GM23338 (cell line): ENCODE data around the gene AGAP1. TPM values are rescaled to one million over a fixed set of nuclear protein-coding genes. Genes with fewer than 3 reads are reported as not detected.

Experiments used
- ATAC-seq: fragments of 200-7000 bp; cut with Tn5 transposase; 3 replicates; pipeline ENCODE4 v1.9.1; 2020
- DNase-seq: peaks from one replicate; pipeline ENCODE4 v3.0.0-alpha.2; 2015; ENCODE audit warnings: low spot score
- H2AFZ ChIP-seq: fragments of 200-600 bp; sonication (generic); 2 replicates; pipeline ENCODE4 v1.8.0; 2016; ENCODE audit warnings: antibody characterized with exemption, mild to moderate bottlenecking, moderate library complexity
- H3F3A ChIP-seq: fragments of 200-600 bp; sonication (generic); replicated peaks from 2 replicates; pipeline ENCODE4 v1.8.0; 2017; ENCODE audit warnings: antibody characterized with exemption, mixed run types, low read depth
- H3K27ac ChIP-seq: fragments of 200-600 bp; sonication (generic); 2 replicates; pipeline ENCODE4 v1.6.1; 2016; ENCODE audit warnings: low read depth
- H3K27me3 ChIP-seq: fragments of 200-600 bp; sonication (generic); 2 replicates; pipeline ENCODE4 v1.8.0; 2016; ENCODE audit warnings: mild to moderate bottlenecking, mixed run types, moderate library complexity; ENCODE audit not compliant: insufficient read depth
- H3K36me3 ChIP-seq: fragments of 200-600 bp; sonication (generic); 2 replicates; pipeline ENCODE4 v1.8.0; 2016; ENCODE audit warnings: mild to moderate bottlenecking; ENCODE audit not compliant: insufficient read depth
- H3K4me1 ChIP-seq: fragments of 200-600 bp; sonication (generic); 2 replicates; pipeline ENCODE4 v1.8.0; 2016; ENCODE audit warnings: mild to moderate bottlenecking, moderate library complexity; ENCODE audit not compliant: insufficient read depth
- H3K4me2 ChIP-seq: fragments of 200-600 bp; sonication (generic); 2 replicates; pipeline ENCODE4 v1.7.1; 2017; ENCODE audit warnings: mixed run types
- H3K4me3 ChIP-seq: fragments of 200-600 bp; sonication (generic); 2 replicates; pipeline ENCODE4 v1.6.1; 2016; ENCODE audit warnings: mixed run types
- H3K79me2 ChIP-seq: fragments of 200-600 bp; sonication (generic); replicated peaks from 2 replicates; pipeline ENCODE4 v1.8.0; 2017; ENCODE audit warnings: mild to moderate bottlenecking; ENCODE audit not compliant: insufficient read depth
- H3K9me2 ChIP-seq: fragments of 200-600 bp; sonication (generic); 2 replicates; pipeline ENCODE4 v1.8.0; 2017; ENCODE audit not compliant: insufficient read depth
- H4K20me1 ChIP-seq: fragments of 200-600 bp; sonication (generic); replicated peaks from 2 replicates; pipeline ENCODE4 v1.8.0; 2017; ENCODE audit warnings: mild to moderate bottlenecking; ENCODE audit not compliant: insufficient read depth
- H3K27ac Mint-ChIP-seq: 2 replicates; pipeline ENCODE4 v1.8.0; 2020; ENCODE audit warnings: inconsistent platforms, mild to moderate bottlenecking, moderate library complexity, mixed read lengths
- H3K27me3 Mint-ChIP-seq: 3 replicates; pipeline ENCODE4 v1.8.0; 2022; ENCODE audit warnings: low read depth, mild to moderate bottlenecking, moderate library complexity, mixed read lengths, inconsistent platforms; ENCODE audit not compliant: insufficient read depth, poor library complexity
- H3K36me3 Mint-ChIP-seq: 3 replicates; pipeline ENCODE4 v1.8.0; 2021; ENCODE audit warnings: low read depth, mild to moderate bottlenecking, inconsistent platforms, moderate library complexity, mixed read lengths
- H3K4me1 Mint-ChIP-seq: 3 replicates; pipeline ENCODE4 v1.8.0; 2020; ENCODE audit warnings: mild to moderate bottlenecking, inconsistent platforms, mixed read lengths
- H3K4me3 Mint-ChIP-seq: 3 replicates; pipeline ENCODE4 v1.8.0; 2021; ENCODE audit warnings: moderate library complexity, mild to moderate bottlenecking, inconsistent platforms, mixed read lengths
- H3K9me3 Mint-ChIP-seq: 3 replicates; pipeline ENCODE4 v1.8.0; 2020; ENCODE audit warnings: moderate library complexity, mild to moderate bottlenecking, inconsistent platforms, mixed read lengths
- CREB1 ChIP-seq: fragments of 250-450 bp; sonication (Bioruptor Pico); IDR thresholded peaks from 2 replicates; pipeline ENCODE4 v1.5.0; 2020; ENCODE audit warnings: low read depth, mild to moderate bottlenecking, moderate library complexity
- CTCF ChIP-seq, 2 experiments: fragments of 200-600 bp in 1 of 2; sonication (generic) in 1 of 2; conservative IDR thresholded peaks; 2 replicates each; pipeline versions ENCODE4 v1.5.1 to v1.6.1; 2016 to 2017; ENCODE audit warnings: antibody characterized with exemption in 2 of 2, low read depth in 2 of 2, mild to moderate bottlenecking in 2 of 2, moderate library complexity in 1 of 2
- EZH2 ChIP-seq: fragments of 200-600 bp; sonication (generic); IDR thresholded peaks from one replicate; pipeline ENCODE4 v1.8.0; 2017; ENCODE audit warnings: antibody characterized with exemption, mild to moderate bottlenecking, low read depth; ENCODE audit not compliant: unreplicated experiment
- EZH2phosphoT487 ChIP-seq: fragments of 200-600 bp; sonication (generic); IDR thresholded peaks from one replicate; pipeline ENCODE4 v1.8.1; 2018; ENCODE audit warnings: antibody characterized with exemption; ENCODE audit not compliant: unreplicated experiment
- JUNB ChIP-seq: IDR thresholded peaks from one replicate; pipeline ENCODE4 v1.6.1; 2016; ENCODE audit warnings: antibody characterized with exemption; ENCODE audit not compliant: unreplicated experiment
- NANOG ChIP-seq: IDR thresholded peaks from 2 replicates; pipeline ENCODE4 v1.6.1; 2016; ENCODE audit warnings: antibody characterized with exemption, borderline replicate concordance
- POLR2AphosphoS5 ChIP-seq: IDR thresholded peaks from 2 replicates; pipeline ENCODE4 v1.6.1; 2016; ENCODE audit warnings: antibody characterized with exemption, low read depth
- REST ChIP-seq: IDR thresholded peaks from one replicate; pipeline ENCODE4 v1.6.1; 2018; ENCODE audit warnings: antibody characterized with exemption; ENCODE audit not compliant: unreplicated experiment
- STAT1 ChIP-seq: IDR thresholded peaks from one replicate; pipeline ENCODE4 v1.6.1; 2016; ENCODE audit warnings: antibody characterized with exemption; ENCODE audit not compliant: unreplicated experiment
- ZNF114 ChIP-seq: fragments of 250-450 bp; sonication (Bioruptor Pico); IDR thresholded peaks from 2 replicates; pipeline ENCODE4 v1.5.0; 2020; ENCODE audit warnings: mild to moderate bottlenecking, moderate library complexity
- ZNF331 ChIP-seq: fragments of 250-450 bp; sonication (Bioruptor Pico); IDR thresholded peaks from 2 replicates; pipeline ENCODE4 v1.5.0; 2020; ENCODE audit warnings: low read depth, mild to moderate bottlenecking, moderate library complexity
- polyA plus RNA-seq: library from polyadenylated mRNA; unstranded; fragments of >200 nt; fragmentation: Nextera tagmentation; extraction: Ambion mirVana; gene quantifications from 2 replicates; pipeline ENCODE4 v1.2.1, GENCODE V29; 2016
- total RNA-seq: library from RNA; depleted of rRNA; stranded (reverse); fragments of >200 nt; shearing (Covaris generic); gene quantifications from 2 replicates; pipeline ENCODE4 v1.2.3, GENCODE V29; 2014
- TF ChIP-seq, protein P1 (sequence below): fragments of 250-450 bp; sonication (Bioruptor Pico); IDR thresholded peaks from 2 replicates; pipeline ENCODE4 v1.5.0; 2020; ENCODE audit warnings: mild to moderate bottlenecking, moderate library complexity
- TF ChIP-seq, protein P2 (sequence below): IDR thresholded peaks from 2 replicates; pipeline ENCODE4 v1.6.1; 2016; ENCODE audit warnings: antibody characterized with exemption

AGAP1 gene
- total and polyA plus RNA-seq, 2 experiments from 2014 or later: 13.3 to 27.9 TPM

DNA sequence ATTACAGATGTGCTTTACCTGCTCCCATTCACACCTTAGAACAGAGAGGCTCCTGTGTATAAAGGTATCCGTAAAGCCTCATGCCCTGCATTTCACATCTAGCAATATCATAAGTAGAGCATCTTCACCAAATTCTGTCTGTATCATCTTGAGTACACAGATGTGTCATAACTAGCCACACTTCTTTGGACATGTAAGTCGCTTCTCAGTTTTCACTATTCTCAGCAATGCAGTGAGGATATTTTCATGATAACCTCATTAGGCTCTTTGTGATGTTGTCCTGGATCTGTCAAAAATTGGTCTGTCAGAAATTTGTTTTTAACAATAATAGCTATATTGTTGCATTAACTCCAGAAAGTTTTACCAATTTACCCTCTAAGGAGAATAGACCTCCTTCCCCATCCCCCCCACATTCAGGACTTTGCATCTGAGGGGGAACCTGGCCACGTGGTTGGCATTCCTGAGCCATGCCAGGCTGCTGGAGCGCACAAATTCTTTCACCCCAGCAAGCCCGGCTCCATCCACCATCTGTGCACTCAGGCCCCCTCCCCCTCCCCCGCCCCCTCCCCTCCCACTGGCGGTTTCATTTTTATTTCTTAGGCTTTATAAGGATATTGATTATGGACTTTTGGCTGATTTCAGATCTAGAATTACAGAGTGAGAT lies 34.1 kb downstream of the AGAP1 start:
- Histone ChIP-seq H4K20me1 (peaks cover 31% of the 10 kb centered on the region), H3F3A (no peaks in the 10 kb centered on the region), H3K36me3 (no peaks in the 10 kb centered on the region; the same call in 1 of the 2 replicates), H3K27me3 (no peaks in the 10 kb centered on the region), H3K4me2 (peak overlapping the region; percentile 64), H2AFZ (no peak overlapping the region), H3K79me2 (peaks cover 86% of the 10 kb centered on the region), H3K4me1 (peaks cover 20% of the 10 kb centered on the region), H3K9me2 (no peaks in the 10 kb centered on the region), H3K27ac (no peak overlapping the region), H3K4me3 (no peak overlapping the region)
- no peak overlapping the region for H3K4me3 Mint-ChIP-seq
- H3K9me3 Mint-ChIP-seq: peaks cover 12% of the 10 kb centered on the region; the same call in 2 of the 3 replicates
- no peak for TF ChIP-seq JUNB
- no peak for TF ChIP-seq NANOG
- no peak for TF ChIP-seq ZNF114
- no peak for TF ChIP-seq REST
- no peak for TF ChIP-seq CREB1 (CRISPR knock-in tag)
- TF ChIP-seq, protein P1, sequence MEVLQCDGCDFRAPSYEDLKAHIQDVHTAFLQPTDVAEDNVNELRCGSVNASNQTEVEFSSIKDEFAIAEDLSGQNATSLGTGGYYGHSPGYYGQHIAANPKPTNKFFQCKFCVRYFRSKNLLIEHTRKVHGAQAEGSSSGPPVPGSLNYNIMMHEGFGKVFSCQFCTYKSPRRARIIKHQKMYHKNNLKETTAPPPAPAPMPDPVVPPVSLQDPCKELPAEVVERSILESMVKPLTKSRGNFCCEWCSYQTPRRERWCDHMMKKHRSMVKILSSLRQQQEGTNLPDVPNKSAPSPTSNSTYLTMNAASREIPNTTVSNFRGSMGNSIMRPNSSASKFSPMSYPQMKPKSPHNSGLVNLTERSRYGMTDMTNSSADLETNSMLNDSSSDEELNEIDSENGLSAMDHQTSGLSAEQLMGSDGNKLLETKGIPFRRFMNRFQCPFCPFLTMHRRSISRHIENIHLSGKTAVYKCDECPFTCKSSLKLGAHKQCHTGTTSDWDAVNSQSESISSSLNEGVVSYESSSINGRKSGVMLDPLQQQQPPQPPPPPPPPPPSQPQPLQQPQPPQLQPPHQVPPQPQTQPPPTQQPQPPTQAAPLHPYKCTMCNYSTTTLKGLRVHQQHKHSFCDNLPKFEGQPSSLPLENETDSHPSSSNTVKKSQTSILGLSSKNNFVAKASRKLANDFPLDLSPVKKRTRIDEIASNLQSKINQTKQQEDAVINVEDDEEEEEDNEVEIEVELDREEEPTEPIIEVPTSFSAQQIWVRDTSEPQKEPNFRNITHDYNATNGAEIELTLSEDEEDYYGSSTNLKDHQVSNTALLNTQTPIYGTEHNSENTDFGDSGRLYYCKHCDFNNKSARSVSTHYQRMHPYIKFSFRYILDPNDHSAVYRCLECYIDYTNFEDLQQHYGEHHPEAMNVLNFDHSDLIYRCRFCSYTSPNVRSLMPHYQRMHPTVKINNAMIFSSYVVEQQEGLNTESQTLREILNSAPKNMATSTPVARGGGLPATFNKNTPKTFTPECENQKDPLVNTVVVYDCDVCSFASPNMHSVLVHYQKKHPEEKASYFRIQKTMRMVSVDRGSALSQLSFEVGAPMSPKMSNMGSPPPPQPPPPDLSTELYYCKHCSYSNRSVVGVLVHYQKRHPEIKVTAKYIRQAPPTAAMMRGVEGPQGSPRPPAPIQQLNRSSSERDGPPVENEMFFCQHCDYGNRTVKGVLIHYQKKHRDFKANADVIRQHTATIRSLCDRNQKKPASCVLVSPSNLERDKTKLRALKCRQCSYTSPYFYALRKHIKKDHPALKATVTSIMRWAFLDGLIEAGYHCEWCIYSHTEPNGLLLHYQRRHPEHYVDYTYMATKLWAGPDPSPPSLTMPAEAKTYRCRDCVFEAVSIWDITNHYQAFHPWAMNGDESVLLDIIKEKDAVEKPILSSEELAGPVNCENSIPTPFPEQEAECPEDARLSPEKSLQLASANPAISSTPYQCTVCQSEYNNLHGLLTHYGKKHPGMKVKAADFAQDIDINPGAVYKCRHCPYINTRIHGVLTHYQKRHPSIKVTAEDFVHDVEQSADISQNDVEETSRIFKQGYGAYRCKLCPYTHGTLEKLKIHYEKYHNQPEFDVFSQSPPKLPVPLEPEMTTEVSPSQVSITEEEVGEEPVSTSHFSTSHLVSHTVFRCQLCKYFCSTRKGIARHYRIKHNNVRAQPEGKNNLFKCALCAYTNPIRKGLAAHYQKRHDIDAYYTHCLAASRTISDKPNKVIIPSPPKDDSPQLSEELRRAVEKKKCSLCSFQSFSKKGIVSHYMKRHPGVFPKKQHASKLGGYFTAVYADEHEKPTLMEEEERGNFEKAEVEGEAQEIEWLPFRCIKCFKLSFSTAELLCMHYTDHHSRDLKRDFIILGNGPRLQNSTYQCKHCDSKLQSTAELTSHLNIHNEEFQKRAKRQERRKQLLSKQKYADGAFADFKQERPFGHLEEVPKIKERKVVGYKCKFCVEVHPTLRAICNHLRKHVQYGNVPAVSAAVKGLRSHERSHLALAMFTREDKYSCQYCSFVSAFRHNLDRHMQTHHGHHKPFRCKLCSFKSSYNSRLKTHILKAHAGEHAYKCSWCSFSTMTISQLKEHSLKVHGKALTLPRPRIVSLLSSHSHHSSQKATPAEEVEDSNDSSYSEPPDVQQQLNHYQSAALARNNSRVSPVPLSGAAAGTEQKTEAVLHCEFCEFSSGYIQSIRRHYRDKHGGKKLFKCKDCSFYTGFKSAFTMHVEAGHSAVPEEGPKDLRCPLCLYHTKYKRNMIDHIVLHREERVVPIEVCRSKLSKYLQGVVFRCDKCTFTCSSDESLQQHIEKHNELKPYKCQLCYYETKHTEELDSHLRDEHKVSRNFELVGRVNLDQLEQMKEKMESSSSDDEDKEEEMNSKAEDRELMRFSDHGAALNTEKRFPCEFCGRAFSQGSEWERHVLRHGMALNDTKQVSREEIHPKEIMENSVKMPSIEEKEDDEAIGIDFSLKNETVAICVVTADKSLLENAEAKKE (CRISPR knock-in tag): no peak
- TF ChIP-seq, protein P2, sequence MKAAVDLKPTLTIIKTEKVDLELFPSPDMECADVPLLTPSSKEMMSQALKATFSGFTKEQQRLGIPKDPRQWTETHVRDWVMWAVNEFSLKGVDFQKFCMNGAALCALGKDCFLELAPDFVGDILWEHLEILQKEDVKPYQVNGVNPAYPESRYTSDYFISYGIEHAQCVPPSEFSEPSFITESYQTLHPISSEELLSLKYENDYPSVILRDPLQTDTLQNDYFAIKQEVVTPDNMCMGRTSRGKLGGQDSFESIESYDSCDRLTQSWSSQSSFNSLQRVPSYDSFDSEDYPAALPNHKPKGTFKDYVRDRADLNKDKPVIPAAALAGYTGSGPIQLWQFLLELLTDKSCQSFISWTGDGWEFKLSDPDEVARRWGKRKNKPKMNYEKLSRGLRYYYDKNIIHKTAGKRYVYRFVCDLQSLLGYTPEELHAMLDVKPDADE: no peak
- no peak for TF ChIP-seq ZNF331 (CRISPR knock-in tag)
- no peak for TF ChIP-seq CTCF (conservative IDR thresholded peaks at IDR 0.05; ENCODE audit: low read depth in 2 of 2)
- TF ChIP-seq EZH2phosphoT487: no peak
- no peak for TF ChIP-seq EZH2
- TF ChIP-seq POLR2AphosphoS5: no peak
- TF ChIP-seq STAT1: no peak
- DNase-seq: peak; percentile 78
- no peaks in the 10 kb centered on the region for H3K27me3 Mint-ChIP-seq
- peak; percentile 84 for ATAC-seq
- H3K36me3 Mint-ChIP-seq: peaks cover 17% of the 10 kb centered on the region
- peaks cover 49% of the 10 kb centered on the region for H3K4me1 Mint-ChIP-seq
- H3K27ac Mint-ChIP-seq: no peak overlapping the region
